IPS DF 4.7 (cell line): ENCODE data around the gene BCL2L13.

Source experiments
- DNase-seq: peaks from one replicate; pipeline ENCODE4 v3.0.0-alpha.2; 2013; ENCODE audit warnings: low spot score; ENCODE audit errors: extremely low read depth

BCL2L13 gene

GRCh38 chr22:17638432-17639246 is at the start of gene BCL2L13:
Gene BCL2L13, plus strand, starts transcription at chr22:17638757. Its CDS starts 16,955 bp downstream, at chr22:17655712.
- peak; percentile 68 for DNase-seq

GRCh38 chr22:17589810-17590375 is 48.7 kb upstream of the BCL2L13 start:
- no peak for DNase-seq

DNA sequence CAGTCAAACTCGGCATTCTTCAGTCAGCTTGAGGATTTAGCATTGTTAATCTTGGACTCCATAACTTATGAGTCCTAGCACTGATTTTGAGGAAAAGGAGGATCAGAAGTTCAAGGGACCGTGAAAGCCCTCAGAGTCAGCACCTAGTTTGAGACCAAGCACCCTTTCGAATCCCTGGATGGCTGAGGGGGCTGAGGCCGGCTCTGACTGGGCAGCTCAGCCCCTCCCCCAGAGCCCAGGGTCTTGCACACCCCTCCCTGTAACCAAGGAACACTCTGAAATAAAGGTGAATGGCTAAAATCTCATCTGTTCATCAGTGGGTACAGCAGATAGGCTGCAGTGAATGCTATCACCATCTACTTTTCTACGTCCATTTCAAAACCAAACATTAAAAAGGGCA is 48.0 kb upstream of the BCL2L13 start:
- DNase-seq, result no peak

DNA sequence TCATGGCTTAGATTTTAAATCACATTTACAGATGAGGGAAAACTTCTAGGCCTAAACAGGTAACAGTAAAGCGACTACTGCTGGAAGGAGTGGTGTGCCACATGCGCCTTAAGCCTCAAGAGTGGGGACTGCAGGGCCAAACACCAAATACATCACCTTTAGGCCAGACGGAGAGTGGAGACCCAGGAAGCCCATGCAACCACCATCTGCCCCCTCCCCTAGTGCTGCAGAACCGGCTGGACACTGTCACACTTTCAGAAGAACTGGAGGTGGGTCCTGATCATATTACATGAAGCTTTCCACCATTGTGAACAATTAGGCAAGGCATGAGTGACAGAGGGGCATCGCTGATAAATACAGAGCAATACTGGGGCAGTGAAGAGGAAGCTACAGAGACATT is 46.4 kb upstream of the BCL2L13 start:
- no peak for DNase-seq

DNA sequence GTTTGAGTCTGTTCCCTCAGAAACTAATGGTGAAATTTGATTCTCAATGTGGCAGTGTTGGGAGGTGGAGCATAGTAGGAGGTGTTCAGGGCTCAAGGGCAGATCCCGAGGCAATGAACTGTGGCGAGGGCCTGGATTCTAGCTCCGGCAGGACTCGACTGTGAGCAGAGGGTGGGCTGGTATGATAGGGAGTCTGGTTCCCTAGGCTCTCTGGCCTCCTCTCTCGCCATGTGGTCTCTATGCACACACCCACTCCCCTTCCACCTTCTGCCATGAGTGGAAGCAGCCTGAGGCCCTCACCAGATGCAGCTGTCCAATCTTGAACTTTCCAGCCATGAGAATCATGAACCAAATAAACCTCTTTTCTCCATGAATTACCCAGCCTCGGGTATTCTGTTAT is 42.3 kb upstream of the BCL2L13 start:
- DNase-seq, result no peak

GRCh38 chr22:17597217-17597616 is 41.3 kb upstream of the BCL2L13 start:
- no peak for DNase-seq

GRCh38 chr22:17598318-17598717 is 40.2 kb upstream of the BCL2L13 start:
- DNase-seq, result no peak

- no peak for DNase-seq
Observed at GRCh38 chr22:17601031-17601430, 37.5 kb upstream of the BCL2L13 start.

DNA sequence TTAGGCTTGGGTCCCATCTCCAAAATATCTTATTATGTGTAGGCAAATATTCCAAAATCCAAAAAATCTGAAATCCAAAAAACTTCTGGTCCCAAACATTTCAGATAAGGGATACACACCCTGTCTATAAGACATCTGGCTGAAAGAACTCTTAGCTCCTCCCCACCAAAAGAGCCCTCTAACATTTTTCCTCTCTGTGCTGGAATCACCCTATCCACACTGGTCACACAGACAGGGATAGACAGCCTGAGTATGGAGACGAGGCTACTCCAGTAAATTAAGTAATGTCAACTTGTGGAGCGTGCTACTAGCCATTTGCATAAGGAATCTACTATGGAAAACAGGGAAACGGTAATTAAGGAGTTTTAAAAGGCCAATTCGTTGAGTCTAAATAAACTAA is 34.9 kb upstream of the BCL2L13 start:
- no peak for DNase-seq

DNA sequence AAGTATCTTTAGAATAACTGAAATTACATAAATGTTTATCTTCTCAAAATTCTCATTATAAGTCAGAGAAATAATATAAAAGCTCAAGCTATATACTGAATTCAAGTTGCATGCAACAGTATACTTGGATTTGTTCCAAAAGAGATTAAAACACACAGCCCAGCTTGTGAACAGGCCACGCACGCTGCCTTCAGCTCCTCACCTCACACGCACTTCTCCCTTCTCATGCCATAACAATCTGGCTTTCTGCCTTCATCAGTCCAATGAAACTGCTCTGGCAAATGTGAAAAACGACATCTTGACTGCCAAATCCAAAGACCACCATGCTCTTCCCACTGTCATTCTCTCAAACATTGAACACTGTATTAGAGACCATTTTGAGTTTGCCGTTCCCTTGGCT is 32.1 kb upstream of the BCL2L13 start:
- no peak for DNase-seq

DNA sequence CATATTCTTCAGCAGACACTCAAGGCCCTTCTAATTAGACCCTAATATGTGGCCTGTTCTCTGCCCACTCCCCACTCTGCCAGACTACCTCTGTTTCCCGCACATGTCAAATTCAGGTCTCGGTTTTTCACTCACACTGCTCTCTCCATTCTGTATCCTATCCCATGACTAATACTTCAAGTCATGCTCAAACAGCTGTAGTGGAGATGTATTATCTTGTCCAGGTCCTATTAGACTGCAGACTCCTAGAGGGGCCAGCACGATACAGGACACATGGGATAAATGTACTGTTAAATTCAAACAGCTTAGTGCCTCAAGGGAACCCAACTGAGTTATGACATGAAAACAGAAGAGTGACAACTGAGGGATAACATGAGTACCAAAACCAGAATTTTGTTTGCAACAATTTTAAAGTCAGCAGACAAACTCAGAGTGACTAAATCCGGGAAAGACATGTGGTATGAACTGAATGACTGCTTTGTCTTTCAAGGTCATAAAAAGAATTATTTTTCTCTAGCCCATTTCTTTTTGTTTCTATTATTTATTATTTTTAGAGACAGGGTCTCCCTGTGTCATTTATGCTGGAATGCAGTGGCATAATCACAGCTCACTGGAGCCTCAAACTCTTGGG is 30.6 kb upstream of the BCL2L13 start:
- no peak for DNase-seq

DNA sequence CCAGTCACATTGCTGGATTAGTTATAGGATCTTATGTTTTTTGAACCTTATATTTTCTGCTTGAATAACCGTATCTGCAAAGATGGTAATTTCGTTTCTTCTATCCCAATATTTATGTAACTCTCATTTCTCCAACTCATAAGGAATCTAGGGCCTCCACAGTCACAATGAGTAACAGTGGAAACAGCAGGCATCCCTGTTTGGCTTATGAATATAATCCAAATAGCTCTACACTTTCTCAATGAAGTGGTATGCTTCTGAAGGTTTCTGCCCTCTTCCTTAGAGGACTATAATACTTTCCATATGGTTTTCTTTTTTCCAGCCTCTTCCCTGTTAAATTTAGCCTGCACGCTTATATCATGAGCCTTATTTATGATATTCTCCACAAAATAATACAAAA is 26.5 kb upstream of the BCL2L13 start:
- DNase-seq, result no peak

DNA sequence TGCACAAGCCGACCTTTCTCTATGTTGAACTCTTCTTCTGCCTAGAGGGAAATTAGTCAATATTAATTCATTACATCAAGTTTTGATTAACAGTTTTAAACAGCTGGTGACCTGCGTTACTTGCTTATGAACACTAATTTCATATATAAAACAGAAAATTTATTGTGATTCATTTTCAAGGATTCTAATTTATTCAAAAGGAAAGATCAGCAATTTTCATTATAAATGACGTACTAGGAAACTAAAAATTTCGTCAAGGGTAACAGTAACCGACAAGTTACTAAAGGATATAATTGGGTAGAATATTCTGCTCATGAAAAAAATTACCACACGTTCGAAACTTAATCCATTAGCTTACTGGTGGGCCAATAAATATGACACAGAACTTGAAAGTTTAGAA is 25.3 kb upstream of the BCL2L13 start:
- no peak for DNase-seq

GRCh38 chr22:17627961-17628405 is 10.6 kb upstream of the BCL2L13 start:
- DNase-seq, result no peak

GRCh38 chr22:17628406-17629172 is 10.0 kb upstream of the BCL2L13 start, which contains the start of gene ATP6V1E1:
Gene ATP6V1E1, minus strand, starts transcription at chr22:17628749. Its CDS starts 114 bp downstream, at chr22:17628635.
- DNase-seq, result peak; percentile 85

- no peak for DNase-seq
Observed at GRCh38 chr22:17629173-17629489, 9.4 kb upstream of the BCL2L13 start.

DNA sequence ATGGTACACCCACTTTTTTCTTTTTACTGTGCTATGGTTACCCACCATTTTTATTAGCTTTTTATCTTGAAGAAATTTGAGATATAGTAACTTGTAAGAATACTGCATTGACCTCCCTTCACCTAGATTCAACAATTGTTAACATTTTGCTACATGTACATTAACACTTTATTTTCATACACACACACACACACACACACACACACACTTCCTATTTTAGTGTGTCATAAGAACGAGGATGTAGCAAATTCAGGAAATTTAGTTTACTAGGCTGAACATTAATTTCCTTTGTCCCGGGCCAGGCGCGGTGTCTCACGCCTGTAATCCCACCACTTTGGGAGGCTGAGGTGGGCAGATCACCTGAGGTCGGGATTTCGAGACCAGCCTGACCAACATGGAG is 8.9 kb upstream of the BCL2L13 start:
- no peak for DNase-seq

DNA sequence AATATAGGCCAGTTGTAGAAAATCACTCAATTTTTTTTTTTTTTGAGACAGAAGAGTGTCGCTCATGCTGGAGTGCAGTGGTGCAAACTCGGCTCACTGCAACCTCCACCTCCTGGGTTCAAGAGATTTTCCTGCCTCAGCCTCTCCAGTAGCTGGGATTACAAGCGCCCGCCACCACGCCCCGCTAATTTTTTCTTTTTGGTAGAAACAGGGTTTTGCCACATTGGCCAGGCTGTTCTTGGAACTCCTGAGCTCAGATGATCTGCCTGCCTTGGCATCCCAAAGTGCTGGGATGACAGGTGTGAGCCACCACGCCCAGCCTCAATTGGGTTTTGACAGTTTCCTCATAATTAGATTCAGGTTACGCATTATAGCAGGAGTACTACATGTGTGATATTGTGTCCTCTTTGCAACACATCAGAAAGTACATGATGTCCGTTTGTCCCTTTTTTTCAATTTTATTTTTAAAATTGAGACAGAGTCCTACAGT is 7.4 kb upstream of the BCL2L13 start:
- DNase-seq, result no peak

- DNase-seq, result no peak
Observed at GRCh38 chr22:17633217-17633997, 5.2 kb upstream of the BCL2L13 start.

GRCh38 chr22:17633998-17634323 is 4.6 kb upstream of the BCL2L13 start:
- DNase-seq, result no peak

DNA sequence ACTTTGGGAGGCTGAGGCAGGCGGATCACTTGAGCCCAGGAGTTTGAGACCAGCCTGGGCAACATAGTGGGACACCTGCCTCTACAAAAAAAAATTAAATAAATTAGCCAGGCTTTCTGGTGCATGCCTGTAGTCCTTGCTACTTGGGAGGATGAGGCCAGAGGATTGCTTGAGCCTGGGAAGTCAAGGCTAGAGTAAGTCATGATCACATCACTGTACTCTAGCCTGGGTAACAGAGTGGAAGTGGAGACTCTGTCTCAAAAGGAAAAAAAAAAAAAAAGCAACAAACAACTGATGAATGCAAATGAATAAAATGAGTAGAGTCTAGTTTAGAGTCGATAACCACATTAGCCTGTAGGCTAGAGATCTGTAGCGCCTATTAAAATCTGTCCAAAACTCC is 3.9 kb upstream of the BCL2L13 start:
- no peak for DNase-seq
